Neural cell (in vitro differentiated cells): ENCODE results near the gene KRTAP2-2.

Experiments
- CTCF ChIP-seq: fragments of 450-650 bp; IDR thresholded peaks from 2 replicates; pipeline ENCODE4 v1.5.1; 2014; ENCODE audit warnings: antibody characterized with exemption, mild to moderate bottlenecking, moderate library complexity; ENCODE audit not compliant: poor library complexity, severe bottlenecking
- EP300 ChIP-seq: fragments of 450-650 bp; conservative IDR thresholded peaks from 2 replicates; pipeline ENCODE4 v1.6.1; 2014; ENCODE audit warnings: antibody characterized with exemption, mild to moderate bottlenecking, moderate library complexity; ENCODE audit not compliant: poor library complexity, severe bottlenecking
- EZH2 ChIP-seq: fragments of 200-600, 300-800 bp; shearing (Covaris generic), sonication (generic); IDR thresholded peaks from 2 replicates; pipeline ENCODE4 v1.6.1; 2014; ENCODE audit warnings: antibody characterized with exemption, low read length, borderline replicate concordance, mild to moderate bottlenecking; ENCODE audit not compliant: insufficient read depth, poor library complexity, severe bottlenecking
- MXI1 ChIP-seq: fragments of 450-650 bp; conservative IDR thresholded peaks from 2 replicates; pipeline ENCODE4 v1.6.1; 2014; ENCODE audit warnings: antibody characterized with exemption, mild to moderate bottlenecking; ENCODE audit not compliant: poor library complexity, severe bottlenecking
- POLR2AphosphoS5 ChIP-seq: IDR thresholded peaks from 2 replicates; pipeline ENCODE4 v1.6.1; 2012
- TAF1 ChIP-seq: IDR thresholded peaks from 2 replicates; pipeline ENCODE4 v1.6.1; 2012; ENCODE audit warnings: low read depth
- TF ChIP-seq, protein P1 (sequence below): IDR thresholded peaks from 2 replicates; pipeline ENCODE4 v1.6.1; 2012; ENCODE audit warnings: borderline replicate concordance

DNA sequence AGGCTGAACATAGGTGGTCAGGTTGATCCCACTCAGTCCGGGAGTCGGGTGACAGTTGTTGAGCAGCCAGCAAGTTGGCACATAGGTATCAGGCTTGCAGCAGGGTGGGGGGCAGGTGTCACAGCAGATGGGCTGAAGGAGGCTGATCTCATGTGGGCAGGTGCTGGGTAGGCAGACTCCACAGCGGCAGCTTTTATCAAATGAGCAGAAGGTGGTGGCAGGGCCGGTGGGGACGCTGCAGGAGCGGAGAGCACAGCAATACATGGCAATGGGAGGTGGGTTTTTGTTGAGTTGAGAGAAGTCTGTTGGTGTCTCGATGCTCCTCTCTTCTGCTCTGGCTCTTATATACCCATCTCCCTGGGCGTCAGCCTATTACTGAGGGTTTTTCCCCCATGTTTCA, 46.2 kb downstream of the KRTAP2-2 start, which contains the start of gene KRTAP3-1:
- TF ChIP-seq CTCF = no peak
- TF ChIP-seq, protein P1, sequence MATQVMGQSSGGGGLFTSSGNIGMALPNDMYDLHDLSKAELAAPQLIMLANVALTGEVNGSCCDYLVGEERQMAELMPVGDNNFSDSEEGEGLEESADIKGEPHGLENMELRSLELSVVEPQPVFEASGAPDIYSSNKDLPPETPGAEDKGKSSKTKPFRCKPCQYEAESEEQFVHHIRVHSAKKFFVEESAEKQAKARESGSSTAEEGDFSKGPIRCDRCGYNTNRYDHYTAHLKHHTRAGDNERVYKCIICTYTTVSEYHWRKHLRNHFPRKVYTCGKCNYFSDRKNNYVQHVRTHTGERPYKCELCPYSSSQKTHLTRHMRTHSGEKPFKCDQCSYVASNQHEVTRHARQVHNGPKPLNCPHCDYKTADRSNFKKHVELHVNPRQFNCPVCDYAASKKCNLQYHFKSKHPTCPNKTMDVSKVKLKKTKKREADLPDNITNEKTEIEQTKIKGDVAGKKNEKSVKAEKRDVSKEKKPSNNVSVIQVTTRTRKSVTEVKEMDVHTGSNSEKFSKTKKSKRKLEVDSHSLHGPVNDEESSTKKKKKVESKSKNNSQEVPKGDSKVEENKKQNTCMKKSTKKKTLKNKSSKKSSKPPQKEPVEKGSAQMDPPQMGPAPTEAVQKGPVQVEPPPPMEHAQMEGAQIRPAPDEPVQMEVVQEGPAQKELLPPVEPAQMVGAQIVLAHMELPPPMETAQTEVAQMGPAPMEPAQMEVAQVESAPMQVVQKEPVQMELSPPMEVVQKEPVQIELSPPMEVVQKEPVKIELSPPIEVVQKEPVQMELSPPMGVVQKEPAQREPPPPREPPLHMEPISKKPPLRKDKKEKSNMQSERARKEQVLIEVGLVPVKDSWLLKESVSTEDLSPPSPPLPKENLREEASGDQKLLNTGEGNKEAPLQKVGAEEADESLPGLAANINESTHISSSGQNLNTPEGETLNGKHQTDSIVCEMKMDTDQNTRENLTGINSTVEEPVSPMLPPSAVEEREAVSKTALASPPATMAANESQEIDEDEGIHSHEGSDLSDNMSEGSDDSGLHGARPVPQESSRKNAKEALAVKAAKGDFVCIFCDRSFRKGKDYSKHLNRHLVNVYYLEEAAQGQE = no peak
- TF ChIP-seq EZH2 = no peak
- no peak for TF ChIP-seq POLR2AphosphoS5
- TF ChIP-seq TAF1 = no peak
- no peak for TF ChIP-seq EP300
- TF ChIP-seq MXI1 = no peak
